GM18951 (cell line): ENCODE measurements around the gene ZC3H12A.

Experiments used
- POLR2A ChIP-seq: IDR thresholded peaks from 4 replicates; pipeline ENCODE4 v1.6.1; 2011; ENCODE audit warnings: mild to moderate bottlenecking; ENCODE audit not compliant: insufficient read length, insufficient read depth; ENCODE audit errors: extremely low read depth
- in situ Hi-C: fragments of 300-500 bp; cut with MboI; formaldehyde crosslinking; loops from one replicate; pipeline ENCODE4 v1.12.0; 2022; ENCODE audit warnings: low sequenced_read_pairs, mixed read lengths, inconsistent platforms; ENCODE audit not compliant: unreplicated experiment

Gene ZC3H12A

DNA sequence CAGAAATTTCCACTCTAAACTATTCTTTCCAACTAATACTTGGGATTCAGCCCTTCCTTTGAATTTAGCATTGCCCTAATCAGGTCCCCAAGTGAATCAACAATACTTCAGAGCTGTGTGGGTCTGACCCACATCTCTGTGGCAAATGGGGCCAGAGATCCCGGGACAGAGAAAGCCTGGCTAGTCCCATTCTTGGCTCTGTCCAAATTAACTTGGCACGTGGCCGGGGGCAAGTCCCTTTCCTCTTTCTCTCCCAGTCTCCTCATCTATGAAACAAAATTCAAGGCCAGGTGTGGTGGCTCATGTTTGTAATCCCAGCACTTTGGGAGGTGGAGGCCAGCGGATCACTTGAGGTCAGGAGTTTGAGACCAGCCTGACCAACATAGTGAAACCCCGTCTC, 6.3 kb upstream of the ZC3H12A start:
- no peak for TF ChIP-seq POLR2A
- in situ Hi-C loops = no loop called here

GRCh38 chr1:37469386-37469785, 5.0 kb upstream of the ZC3H12A start:
- no peak for TF ChIP-seq POLR2A
- in situ Hi-C loops = no loop called here

GRCh38 chr1:37471345-37472231, 2.8 kb upstream of the ZC3H12A start:
- in situ Hi-C loops = no loop called here
- no peak for TF ChIP-seq POLR2A

GRCh38 chr1:37472281-37472680, 2.1 kb upstream of the ZC3H12A start:
- no peak for TF ChIP-seq POLR2A
- in situ Hi-C loops = no loop called here

DNA sequence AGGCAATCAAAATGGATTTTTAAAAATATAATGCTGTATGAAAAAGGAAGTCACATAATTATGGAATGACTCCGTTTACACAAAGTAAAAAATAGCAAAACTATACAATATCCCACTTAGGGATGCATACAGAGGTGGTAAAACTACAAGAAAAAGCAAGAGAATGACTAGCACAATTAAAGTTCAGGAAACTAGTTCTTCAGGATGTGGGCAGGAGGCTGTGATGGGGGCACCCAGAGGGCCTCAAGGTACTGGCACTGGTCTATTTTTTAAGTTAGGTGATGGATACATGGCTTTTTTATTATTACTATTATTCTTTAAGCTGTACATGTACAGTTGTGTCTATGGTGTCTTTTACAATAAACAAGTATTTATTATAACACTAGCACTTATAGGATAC, 1.4 kb upstream of the ZC3H12A start:
- no peak for TF ChIP-seq POLR2A
- in situ Hi-C loops = no loop called here

- in situ Hi-C loops = no loop called here
- no peak for TF ChIP-seq POLR2A
These were observed 842 bp upstream of the ZC3H12A start for GRCh38 chr1:37473431-37474045.

GRCh38 chr1:37474697-37475379, 458 bp downstream of the ZC3H12A start:
- in situ Hi-C loops = no loop called here

DNA sequence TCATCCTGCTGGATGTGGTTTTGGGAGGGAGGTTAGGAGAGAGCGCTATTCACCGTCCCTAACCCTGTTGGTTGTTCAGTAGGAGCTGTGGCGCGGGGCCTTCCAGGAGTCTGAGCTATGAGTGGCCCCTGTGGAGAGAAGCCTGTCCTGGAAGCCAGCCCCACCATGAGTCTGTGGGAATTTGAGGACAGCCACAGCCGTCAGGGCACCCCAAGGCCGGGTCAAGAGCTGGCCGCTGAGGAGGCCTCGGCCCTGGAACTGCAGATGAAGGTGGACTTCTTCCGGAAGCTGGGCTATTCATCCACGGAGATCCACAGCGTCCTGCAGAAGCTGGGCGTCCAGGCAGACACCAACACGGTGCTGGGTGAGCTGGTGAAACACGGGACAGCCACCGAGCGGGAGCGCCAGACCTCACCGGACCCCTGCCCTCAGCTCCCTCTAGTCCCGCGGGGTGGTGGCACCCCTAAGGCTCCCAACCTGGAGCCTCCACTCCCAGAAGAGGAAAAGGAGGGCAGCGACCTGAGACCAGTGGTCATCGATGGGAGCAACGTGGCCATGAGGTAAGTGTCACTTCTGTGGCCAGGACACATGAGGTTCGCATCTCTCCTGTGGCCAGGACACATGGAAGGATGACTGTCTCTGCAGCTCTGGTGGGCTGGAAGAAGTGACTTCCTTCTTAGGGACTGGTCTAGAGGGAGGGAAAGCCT, 1.2 kb downstream of the ZC3H12A start:
- no peak for TF ChIP-seq POLR2A
- in situ Hi-C loops = no loop called here

More at GRCh38 chr1:37474697-37475379, 458 bp downstream of the ZC3H12A start:
- TF ChIP-seq POLR2A = no peak

- in situ Hi-C loops = no loop called here
- TF ChIP-seq POLR2A = no peak
These were observed 1.7 kb downstream of the ZC3H12A start for GRCh38 chr1:37476087-37476452.

GRCh38 chr1:37476460-37477197, 2.2 kb downstream of the ZC3H12A start:
- no peak for TF ChIP-seq POLR2A
- in situ Hi-C loops = no loop called here

DNA sequence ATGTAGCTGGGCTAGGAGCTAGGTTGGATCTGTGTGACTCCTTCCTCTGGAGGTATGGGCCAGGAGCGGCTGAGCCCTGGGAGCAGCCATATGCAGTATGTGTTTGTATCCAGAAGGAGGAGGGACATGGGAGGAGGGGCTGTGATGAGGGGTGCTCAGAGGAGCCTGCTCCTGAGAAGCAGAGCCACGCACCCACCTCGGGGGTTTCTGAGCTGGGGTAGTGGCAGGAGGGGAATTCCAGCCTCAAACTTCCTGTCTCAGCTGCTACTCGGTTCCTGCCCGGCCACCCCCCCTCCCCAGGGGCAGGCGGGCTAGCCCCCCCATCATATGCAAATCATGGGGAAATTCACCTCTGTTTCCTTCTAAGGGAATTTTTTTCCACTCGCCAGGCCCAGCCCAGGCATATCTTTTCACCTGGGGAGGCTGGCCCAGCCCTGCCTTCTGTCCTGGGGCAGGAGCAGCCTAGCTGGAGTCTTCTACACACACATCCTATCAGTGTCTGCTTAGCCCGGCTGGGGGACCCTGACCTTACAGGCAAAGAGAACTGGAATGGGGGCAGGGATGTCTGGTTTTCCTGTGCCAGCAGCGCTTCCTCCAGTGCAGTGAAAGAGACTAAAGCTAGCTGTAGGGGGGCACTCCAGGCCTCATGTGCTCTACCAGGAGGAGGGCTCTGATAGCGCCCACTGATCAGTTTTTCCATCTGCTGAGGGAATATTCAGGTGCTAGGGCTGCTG, 3.0 kb downstream of the ZC3H12A start:
- peak; percentile 71 for TF ChIP-seq POLR2A

GRCh38 chr1:37477946-37478345, 3.6 kb downstream of the ZC3H12A start:
- in situ Hi-C loops = no loop called here
- TF ChIP-seq POLR2A = peak; percentile 15

More for the DNA sequence above, 3.0 kb downstream of the ZC3H12A start:
- in situ Hi-C loops = no loop called here
